IPS DF 19.7 (cell line): ENCODE results near the gene DENND1B.
"Not testable (repeated sequence)": the region's sequence is repeated elsewhere in the genome, so short reads cannot be mapped to it uniquely, and the experiment has no call there.

Source experiments
- DNase-seq: peaks from one replicate; pipeline ENCODE4 v3.0.0-alpha.2; 2013; ENCODE audit warnings: low read depth, low spot score

Gene DENND1B

GRCh38 chr1:197745911-197746310 lies 29.4 kb downstream of the DENND1B start:
- no peak for DNase-seq

- DNase-seq = no peak
Measured at GRCh38 chr1:197744979-197745378, 30.3 kb downstream of the DENND1B start.

- DNase-seq = no peak
Measured at GRCh38 chr1:197743578-197743977, 31.7 kb downstream of the DENND1B start.

- no peak for DNase-seq
Measured at GRCh38 chr1:197740992-197741391, 34.3 kb downstream of the DENND1B start.

GRCh38 chr1:197738927-197739326 lies 36.4 kb downstream of the DENND1B start:
- no peak for DNase-seq

GRCh38 chr1:197737916-197738315 lies 37.4 kb downstream of the DENND1B start:
- no peak for DNase-seq

- DNase-seq = no peak
Measured at GRCh38 chr1:197736685-197737084, 38.6 kb downstream of the DENND1B start.

DNA sequence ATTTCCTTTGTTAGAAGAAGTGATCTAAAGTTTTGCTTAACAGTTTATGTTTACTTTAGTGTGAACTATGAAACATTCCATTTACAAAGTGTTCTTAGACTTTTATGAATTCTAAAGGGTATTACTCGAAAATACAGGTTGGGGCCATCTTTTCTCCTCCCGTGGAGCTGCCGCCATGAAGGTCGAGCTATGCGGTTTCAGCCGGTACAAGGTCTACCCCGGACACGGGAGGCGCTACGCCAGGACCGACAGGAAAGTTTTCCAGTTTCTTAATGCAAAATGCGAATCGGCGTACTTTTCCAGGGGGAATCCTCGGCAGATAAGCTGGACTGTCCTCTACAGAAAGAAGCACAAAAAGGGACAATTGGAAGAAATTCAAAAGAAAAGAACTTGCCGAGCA lies 39.8 kb downstream of the DENND1B start:
- no peak for DNase-seq

DNA sequence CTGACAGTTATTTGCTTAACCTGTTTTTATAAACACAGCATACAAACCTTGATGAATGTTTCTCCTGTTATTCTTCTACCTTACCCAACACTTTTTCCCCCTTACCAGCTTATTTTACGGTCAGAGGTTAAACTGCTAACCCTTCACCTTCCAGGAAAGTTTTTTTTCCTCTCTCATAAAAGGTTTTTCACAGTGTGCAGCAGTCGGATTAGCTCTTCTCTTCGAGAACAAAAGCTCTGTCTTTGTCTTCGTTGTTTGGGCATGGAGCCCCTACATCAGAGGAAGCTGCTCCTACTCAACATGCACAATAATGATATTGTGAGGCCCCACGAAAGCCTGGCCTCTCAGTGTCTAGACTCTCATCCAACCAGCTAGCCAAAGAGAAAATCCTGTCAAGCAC lies 42.0 kb downstream of the DENND1B start:
- no peak for DNase-seq

- DNase-seq = no peak
Measured at GRCh38 chr1:197732187-197732586, 43.1 kb downstream of the DENND1B start.

- DNase-seq = no peak
Measured at GRCh38 chr1:197731449-197731848, 43.8 kb downstream of the DENND1B start.

DNA sequence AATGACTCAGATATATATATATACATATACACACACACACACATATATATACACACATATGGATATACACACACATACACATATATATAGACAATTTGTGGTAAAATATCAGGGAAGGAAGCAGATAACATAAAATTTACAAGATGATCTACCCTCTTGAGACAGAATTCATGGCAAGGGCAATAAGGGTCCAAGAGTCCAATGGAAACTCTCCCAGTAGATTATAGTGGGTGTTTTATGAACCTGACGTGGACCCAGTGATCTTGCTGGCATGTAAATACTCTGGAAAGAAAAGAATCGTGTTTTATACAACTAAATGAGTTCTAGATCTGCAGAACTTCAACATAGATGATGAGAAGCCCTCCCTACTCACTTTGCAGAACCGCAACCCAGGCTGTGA lies 49.3 kb downstream of the DENND1B start:
- DNase-seq = no peak

- no peak for DNase-seq
Measured at GRCh38 chr1:197725044-197725443, 50.2 kb downstream of the DENND1B start.

- DNase-seq = no peak
Measured at GRCh38 chr1:197715806-197716205, 59.5 kb downstream of the DENND1B start.

GRCh38 chr1:197706601-197707000 lies 68.7 kb downstream of the DENND1B start:
- DNase-seq = no peak

DNA sequence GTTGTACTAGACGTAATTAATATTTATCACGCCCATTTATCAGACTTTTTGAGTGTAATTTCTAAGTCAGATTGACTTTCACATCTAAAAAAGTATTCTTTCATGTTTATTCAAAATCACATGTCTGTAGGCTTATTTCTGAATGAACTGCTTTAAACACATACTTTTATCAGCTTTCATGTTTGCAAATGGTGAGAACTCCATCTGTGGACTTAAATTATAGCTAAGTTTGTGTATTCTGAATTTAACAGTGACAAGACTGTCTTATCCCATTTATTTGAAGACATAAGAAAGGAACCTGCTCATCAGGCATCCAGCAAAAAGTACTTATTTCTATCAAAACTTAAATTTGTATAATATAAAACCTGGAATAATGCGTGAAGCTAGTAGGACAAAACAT lies 69.3 kb downstream of the DENND1B start:
- DNase-seq = no peak

GRCh38 chr1:197700688-197701087 lies 74.6 kb downstream of the DENND1B start:
- not testable (repeated sequence) for DNase-seq

DNA sequence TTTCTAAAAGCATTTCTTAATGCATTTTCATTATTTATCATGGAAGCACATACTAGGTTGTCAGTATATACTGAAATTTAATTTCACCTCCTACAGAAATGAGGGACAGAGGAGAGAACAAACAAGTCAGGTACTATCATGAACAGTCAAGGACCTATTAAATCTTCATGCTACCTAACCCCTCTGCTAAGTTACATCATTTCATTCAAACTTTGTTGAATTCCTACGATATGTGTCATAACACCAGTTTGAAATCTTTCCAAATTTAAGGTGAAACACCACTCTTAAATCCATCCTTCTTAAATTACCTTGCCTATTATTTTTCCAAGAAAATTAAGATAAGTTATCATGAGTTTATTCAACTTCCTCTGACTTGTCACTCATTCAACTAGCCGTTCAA lies 78.9 kb downstream of the DENND1B start:
- DNase-seq = no peak

DNA sequence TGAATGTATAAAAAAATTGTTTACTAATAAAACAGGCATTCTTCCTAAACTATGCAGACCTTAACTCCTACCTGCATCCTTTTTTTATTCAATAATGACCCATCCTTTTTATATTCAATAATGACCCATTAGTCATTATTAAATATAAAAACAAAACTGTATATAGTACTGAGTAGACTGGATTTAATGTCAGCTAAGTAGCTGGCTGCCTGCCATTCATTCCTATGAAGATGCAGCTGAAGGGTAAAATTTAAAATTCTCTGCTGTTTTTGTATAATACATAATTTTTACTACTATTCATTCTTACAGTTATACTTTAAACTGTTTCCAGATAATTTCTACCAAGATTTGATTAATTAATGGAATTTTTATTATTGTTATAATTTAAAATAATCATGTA lies 79.3 kb downstream of the DENND1B start:
- no peak for DNase-seq

- no peak for DNase-seq
Measured at GRCh38 chr1:197692965-197693364, 82.3 kb downstream of the DENND1B start.

GRCh38 chr1:197691816-197692215 lies 83.5 kb downstream of the DENND1B start:
- no peak for DNase-seq

- no peak for DNase-seq
Measured at GRCh38 chr1:197690074-197690473, 85.2 kb downstream of the DENND1B start.

- DNase-seq = no peak
Measured at GRCh38 chr1:197688233-197688632, 87.0 kb downstream of the DENND1B start.

DNA sequence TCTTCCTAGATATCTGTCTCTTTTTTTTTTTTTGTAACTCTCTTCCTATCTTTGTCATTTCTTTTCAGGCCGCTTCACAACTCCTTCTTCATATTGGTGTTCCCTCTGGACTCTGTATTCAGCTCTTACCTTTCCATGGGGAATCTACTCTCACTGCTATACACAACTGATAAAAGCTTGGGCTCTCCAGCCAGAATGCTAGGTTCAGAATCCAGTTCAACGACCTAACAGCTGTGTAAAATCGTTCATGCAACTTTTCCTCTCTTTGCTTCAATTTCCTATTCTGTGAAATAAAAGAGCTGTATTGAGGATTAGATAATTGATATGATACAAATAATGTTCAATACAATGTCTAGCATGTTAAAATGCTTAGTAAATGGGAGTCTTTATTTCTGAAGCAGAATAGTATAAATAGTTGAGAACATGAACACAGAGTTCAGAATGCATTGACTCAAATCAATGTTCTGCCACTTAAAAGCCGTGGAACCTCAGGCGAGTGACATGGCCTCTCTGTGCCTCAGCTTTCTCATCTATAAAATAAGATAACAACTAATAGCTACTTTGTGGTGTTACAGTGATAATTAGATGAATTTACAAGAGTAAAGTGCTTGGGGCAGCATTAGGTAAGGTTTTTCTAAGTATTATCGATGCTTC lies 88.5 kb downstream of the DENND1B start:
- no peak for DNase-seq
